HG03064 (cell line): ENCODE data around the gene NAB2.

Experiments used
- ATAC-seq: cut with Tn5 transposase; IDR thresholded peaks from one replicate; pipeline ENCODE4 v1.9.1; 2021; ENCODE audit warnings: low read depth; ENCODE audit not compliant: unreplicated experiment

NAB2 gene

DNA sequence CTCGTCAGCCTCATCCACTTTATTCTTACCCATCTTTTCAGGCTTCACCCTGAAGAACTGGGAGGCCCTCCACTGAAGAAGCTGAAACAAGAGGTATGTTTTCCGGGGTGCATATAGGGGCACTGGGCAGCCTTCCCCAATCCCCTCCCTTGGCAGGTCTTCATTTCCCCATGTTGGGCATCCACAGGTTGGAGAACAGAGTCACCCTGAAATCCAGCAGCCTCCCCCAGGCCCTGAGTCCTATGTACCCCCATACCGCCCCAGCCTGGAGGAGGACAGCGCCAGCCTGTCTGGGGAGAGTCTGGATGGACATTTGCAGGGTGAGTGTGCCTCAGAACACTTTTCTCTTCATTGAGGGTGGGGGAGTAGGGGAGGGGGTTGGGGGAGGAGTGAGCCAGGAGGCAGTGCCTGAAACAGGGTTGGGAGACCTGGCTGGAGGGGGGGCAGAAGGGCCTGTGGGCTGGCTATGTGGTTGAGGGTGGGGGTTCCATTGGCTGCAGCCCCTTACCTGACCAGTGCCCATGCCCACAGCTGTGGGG lies 4.0 kb downstream of the NAB2 start:
- ATAC-seq, result no peak

DNA sequence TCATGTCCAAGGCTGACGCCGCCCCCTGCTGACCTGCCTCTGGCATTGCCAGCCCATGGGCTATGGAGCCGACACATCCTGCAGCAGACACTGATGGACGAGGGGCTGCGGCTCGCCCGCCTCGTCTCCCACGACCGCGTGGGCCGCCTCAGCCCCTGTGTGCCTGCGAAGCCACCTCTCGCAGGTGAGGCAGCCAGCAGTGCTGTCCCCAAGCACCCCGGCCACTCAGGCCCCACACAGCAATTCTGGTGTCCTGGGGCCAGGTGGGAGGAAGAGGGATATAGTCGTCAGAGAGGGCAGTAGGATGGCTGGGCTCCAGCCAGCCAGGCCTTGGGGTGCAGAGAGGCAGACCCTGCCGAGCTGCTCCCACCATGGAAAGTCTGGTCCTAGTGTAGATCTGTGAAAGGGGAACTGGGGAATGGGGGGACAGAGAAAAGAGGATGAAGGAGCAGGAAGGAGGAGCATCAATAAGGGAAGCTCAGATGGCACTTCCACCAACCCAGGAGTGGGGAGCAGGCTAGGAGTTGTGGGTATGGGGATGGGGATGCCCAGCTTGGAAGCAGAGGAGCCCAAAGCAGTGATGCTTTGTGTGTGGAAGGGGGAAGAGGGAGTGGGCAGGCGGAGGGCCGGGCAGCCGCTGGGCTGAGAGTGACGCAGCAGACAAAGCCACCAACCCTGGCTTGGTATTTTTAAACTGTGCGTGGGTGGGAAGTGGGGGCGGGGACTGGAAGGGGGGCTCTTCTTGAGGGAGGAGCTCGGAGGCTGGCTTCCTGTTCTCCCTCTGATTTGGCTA lies 4.7 kb downstream of the NAB2 start:
- ATAC-seq, result no peak

DNA sequence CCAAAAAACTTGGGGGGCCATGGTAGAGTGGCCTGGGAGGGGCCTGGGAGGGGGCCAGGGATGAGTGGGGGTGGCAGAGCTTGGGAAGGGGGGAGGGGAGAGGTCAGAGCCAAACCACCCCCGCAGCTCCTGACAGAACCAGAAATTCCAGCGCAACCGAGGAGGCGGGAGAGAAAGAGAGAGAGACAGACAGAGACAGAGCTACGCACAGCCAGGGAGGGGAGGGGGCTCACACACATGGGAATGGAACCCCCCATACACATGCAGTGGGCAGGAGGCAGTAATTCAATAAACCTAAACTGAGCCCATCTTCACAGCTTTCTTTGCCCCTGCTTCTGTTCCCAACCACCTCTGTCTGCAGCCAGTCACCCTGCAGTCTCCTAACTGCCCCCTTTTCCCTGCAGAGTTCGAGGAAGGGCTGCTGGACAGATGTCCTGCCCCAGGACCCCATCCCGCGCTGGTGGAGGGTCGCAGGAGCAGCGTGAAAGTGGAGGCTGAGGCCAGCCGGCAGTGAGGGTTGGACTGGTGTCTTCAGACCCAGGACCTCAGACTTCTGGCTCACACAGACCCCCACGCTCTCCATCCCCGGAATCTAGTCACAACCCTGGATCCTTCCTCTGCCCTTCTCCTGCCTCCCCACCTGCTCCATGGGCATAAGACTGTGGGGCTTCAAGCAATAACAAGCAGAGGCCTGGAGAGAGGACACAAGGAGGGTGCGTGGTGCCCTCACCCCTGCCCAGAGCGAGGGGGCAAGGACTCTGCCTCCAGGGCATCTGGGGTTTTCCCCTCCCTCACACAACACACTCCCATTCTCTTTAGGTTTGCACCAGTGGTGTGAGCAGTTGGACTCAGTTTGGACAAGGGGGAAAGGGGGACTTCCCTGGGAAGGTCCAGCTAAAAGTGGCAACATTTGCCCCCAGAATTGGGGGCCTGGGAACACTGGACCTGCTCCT lies 5.6 kb downstream of the NAB2 start:
- ATAC-seq, result no peak

DNA sequence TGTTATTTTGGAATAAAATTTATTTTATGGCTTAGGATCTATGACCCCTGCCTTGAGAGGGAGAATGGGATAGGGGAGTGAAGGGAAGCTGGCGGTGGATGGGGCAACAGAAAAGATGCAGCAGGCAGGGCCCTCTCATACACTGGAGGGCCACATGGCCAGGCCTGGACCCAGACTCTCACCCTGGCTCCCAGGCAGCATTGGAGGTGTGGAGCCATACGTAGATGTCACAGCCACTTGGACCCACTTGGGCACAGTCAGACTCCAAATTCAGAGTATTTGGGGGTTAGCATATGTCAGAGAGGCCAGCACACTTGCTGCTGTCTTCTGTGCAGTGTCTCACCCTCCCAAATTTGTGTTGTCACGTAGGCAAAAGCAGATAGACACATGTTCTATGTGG lies 6.5 kb downstream of the NAB2 start:
- no peak for ATAC-seq

DNA sequence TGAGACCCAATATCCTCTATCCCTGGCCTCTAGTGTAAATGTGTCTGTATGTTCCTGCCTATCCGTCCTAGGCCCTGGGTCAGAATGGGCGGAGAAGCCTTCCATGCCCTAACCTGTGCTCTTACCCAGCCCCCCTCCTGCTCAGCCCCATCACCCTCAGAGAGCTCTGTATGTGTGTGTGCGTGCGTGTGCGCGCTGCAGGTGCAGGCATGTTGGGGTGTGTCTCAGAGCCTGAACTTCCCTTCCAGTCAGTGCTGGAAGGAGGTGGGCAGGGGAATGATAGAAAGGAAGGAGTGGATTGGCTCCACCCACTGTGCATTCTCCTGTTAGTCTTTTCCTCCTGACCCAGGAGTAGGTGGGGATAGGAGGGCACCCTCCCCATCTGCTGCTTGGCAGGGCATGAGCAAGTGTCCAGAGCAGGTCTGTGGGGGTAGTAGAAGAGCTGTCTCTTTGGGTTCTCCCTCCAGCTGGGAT lies 7.2 kb downstream of the NAB2 start:
- no peak for ATAC-seq

DNA sequence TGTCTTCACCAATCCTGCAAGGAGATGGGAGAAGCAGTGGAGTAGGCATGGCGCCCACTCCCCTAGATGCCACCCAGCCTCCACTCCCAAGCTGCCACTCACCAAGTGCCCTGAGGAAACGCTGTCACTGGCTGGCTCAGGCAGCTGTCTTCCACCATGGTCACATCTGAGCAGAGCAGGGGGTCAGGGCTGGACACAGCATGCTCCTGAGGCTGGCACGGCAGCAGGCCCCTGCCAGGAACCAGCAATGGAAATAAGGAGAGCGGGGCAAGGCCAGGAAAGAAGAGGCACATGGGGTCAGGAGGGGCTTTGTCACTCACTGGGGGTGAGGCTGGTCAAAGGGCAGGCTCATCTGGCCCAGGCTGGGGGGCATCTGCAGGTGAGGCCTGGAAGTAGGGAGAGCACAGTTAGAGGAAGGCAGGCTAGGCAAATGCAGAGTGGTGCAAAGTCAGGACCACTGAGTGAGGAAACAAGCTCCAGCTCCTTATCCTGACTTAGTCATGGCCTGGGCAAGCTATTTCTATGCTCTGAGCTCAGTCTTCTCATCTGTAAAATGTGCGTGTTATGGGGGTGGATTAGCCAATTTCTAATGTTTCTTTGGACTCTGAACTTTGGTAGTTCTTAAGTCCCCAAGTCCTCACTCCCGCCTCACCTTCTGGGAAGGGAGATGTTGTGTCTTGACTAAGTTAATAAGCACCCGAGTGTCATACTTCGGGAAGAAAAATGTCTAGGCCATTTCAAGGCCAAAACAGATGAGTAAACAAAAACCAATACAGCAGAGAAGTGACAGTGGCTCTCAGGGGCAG lies 8.0 kb downstream of the NAB2 start:
- ATAC-seq, result no peak

DNA sequence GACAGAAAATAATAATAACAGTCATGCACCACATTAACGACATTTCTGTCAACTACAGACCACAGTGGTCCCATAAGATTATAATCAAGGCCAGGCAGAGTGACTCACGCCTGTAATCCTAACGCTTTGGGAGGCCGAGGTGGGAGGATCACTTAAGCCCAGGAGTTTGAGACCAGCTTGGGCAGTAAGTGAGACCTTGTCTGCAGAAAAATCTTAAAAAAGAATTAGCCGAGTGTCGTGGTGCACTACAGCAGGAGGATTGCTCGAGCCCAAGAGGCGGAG lies 8.6 kb downstream of the NAB2 start:
- no peak for ATAC-seq

DNA sequence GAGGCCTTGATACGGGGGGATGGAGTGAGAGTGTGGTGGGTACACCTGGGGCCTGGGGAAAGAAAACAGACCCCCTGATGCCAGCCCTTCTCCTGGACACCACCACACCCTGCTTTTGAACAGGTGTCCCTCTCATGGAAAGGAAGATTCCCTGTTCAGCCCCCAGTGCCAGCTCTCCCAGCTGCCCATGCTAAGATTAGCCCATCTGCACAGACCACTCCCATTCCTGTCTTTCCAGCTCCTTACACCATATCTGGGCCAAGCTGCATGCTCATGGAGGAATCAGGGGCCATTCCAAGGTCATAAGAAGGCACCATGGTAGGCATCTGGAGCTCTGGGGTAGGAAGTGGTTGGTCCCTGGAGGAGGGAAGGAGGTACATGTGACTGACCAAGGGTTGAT lies 9.6 kb downstream of the NAB2 start:
- ATAC-seq, result no peak

DNA sequence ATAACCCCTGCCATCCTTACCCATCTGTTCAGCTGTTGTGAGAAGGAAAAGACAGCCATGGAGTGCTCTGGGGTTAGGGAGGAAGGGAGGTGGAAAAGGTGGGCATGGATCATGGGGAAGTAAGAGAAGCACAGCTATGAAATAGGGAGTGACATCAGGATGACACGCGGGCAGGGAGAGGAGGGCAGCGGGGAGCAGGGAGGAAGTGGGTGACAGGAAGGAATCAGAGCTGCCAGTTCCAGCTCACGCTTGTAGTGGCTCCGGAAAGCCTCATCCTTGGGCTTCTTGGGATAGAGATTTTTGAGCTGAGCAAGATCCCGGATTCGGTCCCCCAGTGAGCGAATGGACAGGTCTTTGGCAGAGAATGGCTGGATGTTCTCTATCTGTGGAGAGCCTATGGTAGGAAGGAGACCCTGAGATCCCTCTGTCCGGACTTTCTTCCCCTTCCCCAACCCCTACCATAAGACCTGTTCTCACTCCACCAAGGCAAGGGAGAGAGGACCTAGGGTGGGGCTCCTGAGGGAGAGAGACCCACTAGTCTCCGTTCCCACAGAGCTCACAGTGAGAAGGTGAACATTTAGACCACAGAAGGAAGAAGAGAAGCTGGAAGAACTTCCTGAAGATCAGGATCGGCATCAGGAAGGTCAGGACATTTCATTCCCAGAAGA lies 10.3 kb downstream of the NAB2 start:
- ATAC-seq, result no peak

DNA sequence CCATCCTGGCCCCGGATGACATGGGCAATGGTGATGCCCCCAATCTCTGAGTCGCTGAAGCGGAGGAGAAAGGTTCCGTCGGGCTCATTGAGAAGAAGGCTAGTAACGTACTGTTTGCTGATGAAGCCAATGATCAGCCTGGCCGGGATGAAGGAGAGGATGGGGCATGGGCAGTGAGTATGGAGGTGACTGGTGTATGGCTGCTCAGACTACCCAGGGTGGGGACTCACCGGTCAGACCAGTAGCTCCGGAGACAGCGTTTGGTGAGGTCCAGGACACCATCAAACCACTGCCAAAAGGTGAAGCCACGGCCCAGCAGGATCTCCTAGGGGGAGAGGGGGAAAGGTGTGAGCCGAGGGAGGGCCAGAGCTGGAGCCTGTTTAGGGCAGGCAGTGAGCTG lies 10.9 kb downstream of the NAB2 start:
- ATAC-seq, result no peak

DNA sequence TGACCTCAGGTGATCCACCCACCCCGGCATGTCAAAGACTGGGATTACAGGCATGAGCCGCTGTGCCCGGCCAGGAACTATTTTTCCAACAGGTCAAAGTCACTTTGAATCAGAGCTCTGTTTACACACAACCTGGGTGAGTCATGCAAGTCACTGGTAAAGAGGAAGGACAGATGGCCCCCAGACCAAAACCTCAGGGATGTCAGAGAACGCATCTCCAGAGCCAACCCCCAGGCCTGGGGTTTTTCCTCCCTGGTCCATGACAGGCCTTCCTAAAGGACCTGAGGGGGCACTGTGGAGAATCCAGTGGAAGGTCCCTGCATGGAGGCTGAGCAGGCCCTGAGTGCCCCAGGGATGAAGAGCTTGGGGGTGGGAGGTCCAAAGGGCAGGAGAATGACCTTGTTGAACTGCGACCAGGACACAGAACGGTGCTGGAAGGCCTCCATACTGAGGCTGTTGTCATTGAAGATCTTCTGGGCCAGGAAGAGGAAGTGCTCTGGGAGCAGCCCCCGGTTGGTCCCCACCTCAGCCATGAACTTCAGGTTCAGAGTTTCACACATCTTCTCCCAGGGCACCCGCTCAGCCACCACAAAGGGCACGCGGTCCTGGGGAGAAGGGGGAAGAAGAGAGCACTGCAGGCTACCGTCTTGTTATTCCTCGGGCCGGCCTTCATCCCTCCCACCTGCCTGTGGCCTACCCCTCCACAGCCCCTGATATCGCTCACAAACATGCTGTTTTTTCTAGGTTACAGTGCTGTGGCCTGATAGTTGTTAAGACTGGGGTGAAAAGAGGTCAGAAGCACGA lies 13.2 kb downstream of the NAB2 start:
- ATAC-seq, result no peak

DNA sequence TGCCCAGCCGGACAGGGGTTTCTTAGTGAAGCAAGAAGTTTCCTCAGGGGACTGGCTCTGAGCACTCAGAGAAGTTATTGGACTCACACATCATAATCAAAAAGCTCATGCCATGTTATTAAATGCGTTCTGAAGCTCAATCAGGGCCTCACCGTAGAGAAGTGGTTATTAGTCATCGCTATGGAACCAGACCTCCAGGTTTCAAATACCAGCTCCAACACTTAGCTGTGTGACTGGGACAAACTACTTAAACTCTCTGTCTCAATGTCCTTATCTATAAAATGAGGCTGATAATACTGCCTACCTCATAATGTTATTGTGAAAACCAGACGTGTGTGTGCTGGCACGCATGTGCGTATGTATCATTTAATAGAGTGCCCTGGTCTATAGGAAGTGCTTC lies 14.9 kb downstream of the NAB2 start:
- no peak for ATAC-seq

DNA sequence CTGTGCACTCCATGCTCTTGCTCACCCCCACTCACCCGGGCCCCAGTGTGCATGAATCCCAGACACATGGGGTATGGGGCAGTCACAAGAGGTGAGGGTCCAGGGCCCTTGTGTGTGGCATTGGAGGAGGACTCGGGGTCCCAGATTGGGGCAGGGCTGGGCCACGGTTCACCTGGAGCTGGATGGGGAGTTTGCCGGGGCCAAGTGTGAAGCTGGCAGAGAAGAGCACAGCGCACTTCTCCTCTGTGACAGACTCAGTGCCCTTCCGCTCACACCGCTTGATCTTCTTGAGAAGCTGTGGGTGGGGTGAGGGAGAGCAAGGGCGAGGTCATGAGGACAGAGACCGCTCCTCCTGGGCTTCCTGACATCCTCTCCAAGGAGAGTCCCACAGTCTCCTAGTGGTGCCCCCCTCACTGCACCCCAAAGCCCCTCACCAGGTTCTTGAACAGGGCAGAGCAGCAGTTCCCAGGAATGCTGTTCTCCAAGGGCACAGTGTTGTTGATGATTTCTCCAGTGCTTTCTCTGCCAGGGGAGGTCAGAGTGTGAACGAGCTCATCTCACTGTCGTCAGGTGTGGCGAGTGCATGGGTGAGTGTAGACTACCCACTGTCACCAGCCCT lies 15.5 kb downstream of the NAB2 start:
- ATAC-seq, result no peak

DNA sequence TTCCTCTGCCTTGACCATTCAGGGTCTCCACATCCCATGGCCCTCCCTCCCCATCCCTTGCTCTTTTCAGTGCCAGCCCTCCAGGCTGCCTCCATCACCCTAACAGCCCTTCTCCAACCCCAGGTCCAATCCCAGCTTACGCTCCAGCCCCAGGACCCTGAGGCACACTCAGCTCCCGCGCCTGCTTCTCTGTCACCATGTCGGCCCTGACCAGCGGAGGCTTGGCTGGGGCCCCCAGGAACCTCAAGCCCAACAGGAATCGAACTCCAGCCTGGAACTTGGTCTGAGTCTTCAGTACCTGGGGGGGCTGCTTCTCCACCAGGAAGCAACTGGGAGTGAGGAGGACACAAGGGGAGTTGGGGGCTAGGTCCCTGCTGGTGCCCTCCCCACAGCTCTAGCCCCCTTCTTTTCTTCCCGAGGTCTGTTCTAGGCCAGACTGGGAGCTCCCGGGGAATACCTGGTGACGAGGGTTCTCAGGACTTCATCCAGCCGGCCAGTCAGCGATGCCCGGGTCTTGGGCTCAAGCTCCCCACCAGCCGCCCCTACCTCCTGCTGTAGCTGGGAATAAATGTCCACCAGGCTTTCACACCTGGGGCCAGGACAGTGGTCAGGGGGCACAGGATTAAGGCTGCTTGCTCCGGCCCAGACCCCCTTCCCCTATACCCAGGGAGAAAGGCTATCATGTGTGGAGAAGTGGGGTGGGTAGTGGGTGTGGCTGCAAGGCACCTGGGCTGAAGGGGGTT lies 16.3 kb downstream of the NAB2 start:
- no peak for ATAC-seq

DNA sequence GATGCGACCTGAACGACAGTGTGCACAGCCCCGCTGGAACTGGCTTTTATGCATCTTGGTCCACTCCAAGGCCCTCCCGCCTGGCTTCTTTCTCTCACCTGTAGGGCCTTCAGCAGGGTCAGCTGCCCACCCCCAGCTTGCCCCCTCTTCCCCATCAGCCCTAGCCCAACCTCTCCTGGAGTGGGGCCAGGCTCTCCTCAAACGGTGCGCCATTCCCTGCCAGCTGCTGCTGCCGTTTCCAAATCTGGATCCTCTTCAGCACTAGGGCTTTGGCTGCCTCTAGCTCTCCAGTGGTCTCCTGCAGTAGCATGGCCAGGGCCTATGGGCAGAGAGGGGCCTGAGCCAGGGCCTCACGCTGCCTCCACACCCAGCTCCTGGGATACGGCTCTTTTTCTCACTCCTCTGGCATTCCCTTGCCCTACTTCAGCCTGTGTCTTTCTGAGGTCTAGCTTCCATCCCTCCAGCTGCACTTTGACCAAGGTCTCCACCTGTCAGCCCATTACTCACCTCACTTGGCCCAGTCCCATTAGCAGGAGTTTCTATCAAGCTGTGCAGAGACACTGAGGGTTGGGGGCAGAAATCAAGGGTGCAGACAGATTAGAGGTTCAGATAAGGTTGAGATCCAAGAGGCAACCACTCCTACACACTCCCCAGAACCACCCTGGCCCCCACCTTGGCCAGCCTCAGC lies 17.3 kb downstream of the NAB2 start:
- no peak for ATAC-seq

DNA sequence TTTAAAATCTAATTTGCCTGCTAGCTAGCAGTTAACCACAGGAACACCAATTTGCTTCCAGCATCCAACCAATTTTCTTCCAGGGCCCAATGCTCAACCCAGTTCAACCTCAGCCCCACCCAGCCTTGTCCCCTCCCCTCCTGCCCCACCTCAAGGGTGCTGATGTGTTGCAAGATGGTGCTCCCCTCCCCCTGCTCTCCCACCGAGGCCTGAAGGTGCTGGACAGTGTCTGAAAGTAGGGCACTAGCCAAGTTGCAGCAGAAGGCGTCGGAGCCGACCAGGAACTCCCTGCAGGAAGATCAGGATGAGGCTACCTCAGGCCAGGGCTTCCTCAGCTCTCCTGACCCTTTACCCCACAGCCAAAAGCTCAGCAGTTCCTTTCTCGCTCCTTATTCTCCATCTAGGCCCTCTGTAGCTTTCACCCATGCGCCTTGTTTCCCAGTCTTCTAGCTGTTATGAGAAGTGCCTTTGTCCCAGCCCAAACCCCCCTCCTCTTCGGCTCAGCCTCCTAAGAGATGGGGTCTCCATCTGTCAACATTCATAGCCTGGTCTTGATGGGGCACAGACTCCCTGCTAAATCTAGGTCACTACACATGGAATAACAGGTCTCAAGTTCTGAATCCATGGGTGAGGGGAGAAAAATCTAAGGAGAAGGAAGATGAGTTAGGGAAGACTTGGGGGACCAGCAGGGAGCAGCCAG lies 18.7 kb downstream of the NAB2 start:
- no peak for ATAC-seq
